HEK293 (cell line): ENCODE measurements around the gene OR10A7.

Experiments
- CTCF ChIA-PET: fragments of 350-600 bp; formaldehyde crosslinking; extraction: SDS; loops from one replicate; lab custom pipeline; 2021; ENCODE audit warnings: antibody characterized with exemption; lab: Yijun Ruan, JAX
- POLR2A ChIA-PET: fragments of 300-600 bp; formaldehyde crosslinking; extraction: SDS; loops from one replicate; lab custom pipeline; 2020; ENCODE audit warnings: antibody characterized with exemption, inconsistent platforms; lab: Yijun Ruan, JAX
- H3K27ac ChIP-seq: fragments of 200-500 bp; sonication (Bioruptor generic); 2 replicates; pipeline ENCODE4 v1.5.1; 2014; ENCODE audit warnings: low read depth, low read length, control low read depth, inconsistent platforms; ENCODE audit errors: extremely low read depth
- H3K36me3 ChIP-seq, 2 experiments: fragments of 200-500 bp in 1 of 2; sonication (Bioruptor generic) in 1 of 2; 1 replicate in 1 of 2; 2 replicates in 1 of 2; pipeline ENCODE4 v1.5.1; 2014 to 2017; ENCODE audit warnings: inconsistent platforms in 2 of 2, low read length in 2 of 2; ENCODE audit not compliant: control insufficient read depth in 2 of 2, insufficient read depth in 1 of 2
- H3K4me1 ChIP-seq: fragments of 200-500 bp; sonication (Bioruptor generic); 2 replicates; pipeline ENCODE4 v1.5.1; 2014; ENCODE audit warnings: mild to moderate bottlenecking, low read length, inconsistent platforms; ENCODE audit not compliant: control insufficient read depth, insufficient read depth
- H3K4me3 ChIP-seq: 2 replicates; pipeline ENCODE4 v1.5.1; 2011; ENCODE audit warnings: low read depth, mild to moderate bottlenecking, control low read depth, low read length, moderate library complexity
- H3K9me3 ChIP-seq: fragments of 200-500 bp; sonication (Bioruptor generic); 2 replicates; pipeline ENCODE4 v1.5.1; 2014; ENCODE audit warnings: low read depth, low read length, inconsistent platforms; ENCODE audit not compliant: control insufficient read depth, insufficient read depth
- BCL11B ChIP-seq: fragments of 450-650 bp; formaldehyde crosslinking; IDR thresholded peaks from 2 replicates; pipeline ENCODE4 v1.5.1; 2016; ENCODE audit warnings: low read depth, missing biosample characterization, missing genetic modification characterization
- BCL6B ChIP-seq: fragments of 450-650 bp; formaldehyde crosslinking; IDR thresholded peaks from 2 replicates; pipeline ENCODE4 v1.5.1; 2017; ENCODE audit warnings: missing biosample characterization, missing genetic modification characterization
- PRDM10 ChIP-seq: fragments of 450-650 bp; formaldehyde crosslinking; IDR thresholded peaks from 2 replicates; pipeline ENCODE4 v1.5.1; 2016; ENCODE audit warnings: missing biosample characterization, missing genetic modification characterization
- SETDB1 ChIP-seq: IDR thresholded peaks from one replicate; pipeline ENCODE4 v1.6.1; 2017; ENCODE audit warnings: mild to moderate bottlenecking, low read length, moderate library complexity, mixed read lengths; ENCODE audit not compliant: insufficient read length
- SP2 ChIP-seq: fragments of 450-650 bp; formaldehyde crosslinking; IDR thresholded peaks from 2 replicates; pipeline ENCODE4 v1.5.1; 2016; ENCODE audit warnings: missing biosample characterization, missing genetic modification characterization
- TCF7L2 ChIP-seq: IDR thresholded peaks from 2 replicates; pipeline ENCODE4 v1.6.1; 2011; ENCODE audit warnings: low read depth, mild to moderate bottlenecking, inconsistent platforms, low read length, moderate library complexity, borderline replicate concordance
- ZBTB6 ChIP-seq: fragments of 450-650 bp; formaldehyde crosslinking; IDR thresholded peaks from 2 replicates; pipeline ENCODE4 v1.5.1; 2017; ENCODE audit warnings: missing biosample characterization, missing genetic modification characterization
- ZNF133 ChIP-seq: fragments of 450-650 bp; formaldehyde crosslinking; IDR thresholded peaks from 2 replicates; pipeline ENCODE4 v1.5.1; 2016; ENCODE audit warnings: missing biosample characterization, missing genetic modification characterization
- ZNF214 ChIP-seq: fragments of 450-650 bp; formaldehyde crosslinking; IDR thresholded peaks from 2 replicates; pipeline ENCODE4 v1.5.1; 2017; ENCODE audit warnings: missing biosample characterization, mild to moderate bottlenecking, missing genetic modification characterization, borderline replicate concordance
- ZNF266 ChIP-seq: fragments of 450-650 bp; formaldehyde crosslinking; IDR thresholded peaks from 2 replicates; pipeline ENCODE4 v1.5.1; 2016; ENCODE audit warnings: missing biosample characterization, missing genetic modification characterization, low read depth
- ZNF302 ChIP-seq: fragments of 450-650 bp; formaldehyde crosslinking; IDR thresholded peaks from 2 replicates; pipeline ENCODE4 v1.5.1; 2016; ENCODE audit warnings: missing biosample characterization, missing genetic modification characterization, low read depth
- ZNF394 ChIP-seq: fragments of 450-650 bp; formaldehyde crosslinking; IDR thresholded peaks from 2 replicates; pipeline ENCODE4 v1.5.1; 2016; ENCODE audit warnings: missing biosample characterization, missing genetic modification characterization, mild to moderate bottlenecking, moderate library complexity, borderline replicate concordance
- ZNF544 ChIP-seq: fragments of 450-650 bp; formaldehyde crosslinking; IDR thresholded peaks from 2 replicates; pipeline ENCODE4 v1.5.0; 2017; ENCODE audit warnings: missing biosample characterization, missing genetic modification characterization
- ZNF548 ChIP-seq: fragments of 450-650 bp; formaldehyde crosslinking; IDR thresholded peaks from 2 replicates; pipeline ENCODE4 v1.5.1; 2016; ENCODE audit warnings: missing biosample characterization, missing genetic modification characterization
- ZNF596 ChIP-seq: fragments of 450-650 bp; IDR thresholded peaks from 2 replicates; pipeline ENCODE4 v1.5.0; 2018; ENCODE audit warnings: missing biosample characterization, mild to moderate bottlenecking, missing genetic modification characterization, moderate library complexity
- ZNF624 ChIP-seq: fragments of 450-650 bp; formaldehyde crosslinking; IDR thresholded peaks from 2 replicates; pipeline ENCODE4 v1.5.1; 2017; ENCODE audit warnings: missing biosample characterization, missing genetic modification characterization
- ZNF626 ChIP-seq: fragments of 450-650 bp; sonication (Bioruptor Pico); formaldehyde crosslinking; IDR thresholded peaks from 2 replicates; pipeline ENCODE4 v1.5.1; 2018; ENCODE audit warnings: missing biosample characterization, missing genetic modification characterization, inconsistent platforms
- ZNF629 ChIP-seq: fragments of 450-650 bp; formaldehyde crosslinking; IDR thresholded peaks from 2 replicates; pipeline ENCODE4 v1.5.1; 2017; ENCODE audit warnings: missing biosample characterization, missing genetic modification characterization
- ZNF692 ChIP-seq: fragments of 450-650 bp; formaldehyde crosslinking; IDR thresholded peaks from 2 replicates; pipeline ENCODE4 v1.5.1; 2016; ENCODE audit warnings: missing biosample characterization, missing genetic modification characterization
- ZNF777 ChIP-seq: fragments of 450-650 bp; formaldehyde crosslinking; IDR thresholded peaks from 2 replicates; pipeline ENCODE4 v1.5.1; 2017; ENCODE audit warnings: missing biosample characterization, missing genetic modification characterization, borderline replicate concordance
- ZNF843 ChIP-seq: fragments of 450-650 bp; formaldehyde crosslinking; IDR thresholded peaks from 2 replicates; pipeline ENCODE4 v1.5.1; 2016; ENCODE audit warnings: missing biosample characterization, missing genetic modification characterization
- ZSCAN30 ChIP-seq: fragments of 450-650 bp; IDR thresholded peaks from 2 replicates; pipeline ENCODE4 v1.5.1; 2018; ENCODE audit warnings: missing biosample characterization, mild to moderate bottlenecking, missing genetic modification characterization, moderate library complexity

The OR10A7 gene

GRCh38 chr12:55227643-55228042 lies 6.8 kb downstream of the OR10A7 start (continued):
- no peak for TF ChIP-seq PRDM10
- no peak for TF ChIP-seq ZNF777
- no peak for TF ChIP-seq ZNF596

GRCh38 chr12:55244309-55244708 lies 23.5 kb downstream of the OR10A7 start, which contains the start of gene OR6C74:
TSS of gene OR6C74 (plus strand) at chr12:55244609. CDS start at chr12:55247288, 2,679 bp downstream.
- TF ChIP-seq ZNF266 (no peak), BCL11B (tag by site-specific recombination) (no peak), ZNF133 (tag by site-specific recombination) (no peak), ZBTB6 (no peak), ZNF544 (tag by site-specific recombination) (no peak), ZNF843 (tag by site-specific recombination) (no peak), ZNF626 (tag by site-specific recombination) (no peak), TCF7L2 (no peak), ZNF394 (tag by site-specific recombination) (no peak), ZNF214 (tag by site-specific recombination) (no peak), ZSCAN30 (tag by site-specific recombination) (no peak), BCL6B (tag by site-specific recombination) (no peak), ZNF629 (no peak), ZNF302 (tag by site-specific recombination) (no peak), ZNF548 (tag by site-specific recombination) (no peak), SETDB1 (no peak), SP2 (tag by site-specific recombination) (no peak), ZNF624 (no peak), ZNF692 (tag by site-specific recombination) (no peak)
- TF ChIP-seq, all 188 proteins: peak for 0
- Histone ChIP-seq H3K36me3 (no peaks in the 10 kb centered on the region), H3K4me3 (no peak within 1 kb of the TSS), H3K4me1 (no peaks in the 10 kb centered on the region), H3K27ac (no peak within 1 kb of the TSS), H3K9me3 (no peaks in the 10 kb centered on the region)
- CTCF ChIA-PET: no interaction called here
- POLR2A ChIA-PET: no interaction called here
